OCI-LY3 (cell line): ENCODE measurements around the gene SCO2.

Source experiments
- H2AFZ ChIP-seq: fragments of 200-600, 300-600 bp; shearing (Covaris generic); 2 replicates; pipeline ENCODE4 v1.6.0; 2014; ENCODE audit warnings: antibody characterized with exemption, low read depth, low read length
- H3K27ac ChIP-seq: fragments of 200-600, 300-600 bp; sonication (generic); 2 replicates; pipeline ENCODE4 v1.5.1; 2014; ENCODE audit warnings: mild to moderate bottlenecking, low read length, moderate library complexity, mixed read lengths
- H3K27me3 ChIP-seq: fragments of 200-600, 300-600 bp; sonication (generic); 2 replicates; pipeline ENCODE4 v1.6.1; 2014; ENCODE audit warnings: low read depth, low read length, mixed read lengths
- H3K36me3 ChIP-seq: fragments of 200-600, 300-600 bp; sonication (generic); replicated peaks from 2 replicates; pipeline ENCODE3; 2014; ENCODE audit warnings: low read depth, low read length, mixed read lengths
- H3K4me1 ChIP-seq: fragments of 300-600, 200-600 bp; sonication (generic); 2 replicates; pipeline ENCODE4 v1.6.1; 2014; ENCODE audit warnings: low read length, mixed read lengths
- H3K4me2 ChIP-seq: fragments of 200-600, 300-600 bp; sonication (generic); 2 replicates; pipeline ENCODE4 v1.6.1; 2014; ENCODE audit warnings: low read length, mixed read lengths
- H3K4me3 ChIP-seq: fragments of 300-600, 200-600 bp; sonication (generic); 2 replicates; pipeline ENCODE4 v1.5.1; 2014; ENCODE audit warnings: antibody characterized with exemption, mild to moderate bottlenecking, low read length, moderate library complexity
- H3K79me2 ChIP-seq: fragments of 300-600, 200-600 bp; shearing (Covaris generic); 2 replicates; pipeline ENCODE4 v1.6.1; 2014; ENCODE audit warnings: mild to moderate bottlenecking, low read length, mixed read lengths
- H3K9ac ChIP-seq: fragments of 300-600, 200-600 bp; shearing (Covaris generic); 2 replicates; pipeline ENCODE4 v1.6.0; 2014; ENCODE audit warnings: mild to moderate bottlenecking, low read length, moderate library complexity
- H3K9me3 ChIP-seq: fragments of 200-600, 300-600 bp; shearing (Covaris generic); 2 replicates; pipeline ENCODE4 v1.6.1; 2014; ENCODE audit warnings: low read length, mixed read lengths; ENCODE audit not compliant: insufficient read depth
- H4K20me1 ChIP-seq: fragments of 200-600, 300-600 bp; sonication (generic); 2 replicates; pipeline ENCODE4 v1.6.1; 2016; ENCODE audit warnings: low read length, mixed read lengths; ENCODE audit not compliant: insufficient read depth
- CTCF ChIP-seq: fragments of 200-600, 300-600 bp; sonication (generic); IDR thresholded peaks from 2 replicates; pipeline ENCODE4 v1.5.1; 2014; ENCODE audit warnings: antibody characterized with exemption, low read length, low read depth
- EZH2phosphoT487 ChIP-seq: fragments of 200-600 bp; shearing (Covaris generic); IDR thresholded peaks from 2 replicates; pipeline ENCODE4 v1.6.1; 2018; ENCODE audit warnings: antibody characterized with exemption, mixed run types, low read depth

SCO2 gene

GRCh38 chr22:50516068-50516467, 9.3 kb downstream of the SCO2 start:
- H3K9ac ChIP-seq, result no peak overlapping the region
- H4K20me1 ChIP-seq, result no peaks in the 10 kb centered on the region; the same call in 1 of the 2 replicates
- H3K79me2 ChIP-seq, result peaks cover 34% of the 10 kb centered on the region
- TF ChIP-seq EZH2phosphoT487 (no peak), CTCF (no peak)
- no peak overlapping the region for H3K27ac ChIP-seq
- no peaks in the 10 kb centered on the region for H3K4me1 ChIP-seq
- H3K27me3 ChIP-seq, result no peaks in the 10 kb centered on the region
- H2AFZ ChIP-seq, result no peak overlapping the region
- no peaks in the 10 kb centered on the region for H3K9me3 ChIP-seq
- no peaks in the 10 kb centered on the region for H3K36me3 ChIP-seq
- no peak overlapping the region for H3K4me2 ChIP-seq
- no peak overlapping the region for H3K4me3 ChIP-seq

GRCh38 chr22:50513175-50513574, 12.2 kb downstream of the SCO2 start:
- no peak overlapping the region for H3K27ac ChIP-seq
- H3K4me2 ChIP-seq, result no peak overlapping the region
- no peak overlapping the region for H2AFZ ChIP-seq
- H3K79me2 ChIP-seq, result peaks cover 53% of the 10 kb centered on the region
- no peak overlapping the region for H3K4me3 ChIP-seq
- peaks cover 10% of the 10 kb centered on the region for H3K4me1 ChIP-seq
- H3K9ac ChIP-seq, result no peak overlapping the region
- no peaks in the 10 kb centered on the region for H3K27me3 ChIP-seq
- H3K9me3 ChIP-seq, result no peaks in the 10 kb centered on the region
- TF ChIP-seq EZH2phosphoT487 (no peak), CTCF (no peak)
- no peaks in the 10 kb centered on the region for H3K36me3 ChIP-seq
- peaks cover 4% of the 10 kb centered on the region; the same call in 1 of the 2 replicates for H4K20me1 ChIP-seq

- Histone ChIP-seq H3K9ac (peak overlapping the region; percentile 67), H3K79me2 (peaks cover 50% of the 10 kb centered on the region), H2AFZ (no peak overlapping the region)
Measured at GRCh38 chr22:50508897-50509296, 16.5 kb downstream of the SCO2 start.

More at GRCh38 chr22:50508897-50509296, 16.5 kb downstream of the SCO2 start:
- Histone ChIP-seq H3K4me3 (peak overlapping the region; percentile 90), H3K36me3 (no peaks in the 10 kb centered on the region), H3K27me3 (no peaks in the 10 kb centered on the region), H3K27ac (no peak overlapping the region), H4K20me1 (0 out of 2 replicates have a peak, but pooled peaks cover 4% of the 10 kb centered on the region), H3K9me3 (no peaks in the 10 kb centered on the region), H3K4me2 (peak overlapping the region; percentile 95), H3K4me1 (peaks cover 15% of the 10 kb centered on the region)
- no peak for TF ChIP-seq EZH2phosphoT487
- no peak for TF ChIP-seq CTCF
